ENCODE results near the gene STX1A.

- TF ChIP-seq POLR2A (IDR thresholded peaks at IDR 0.05) = no peak
- TF ChIP-seq, protein P1, sequence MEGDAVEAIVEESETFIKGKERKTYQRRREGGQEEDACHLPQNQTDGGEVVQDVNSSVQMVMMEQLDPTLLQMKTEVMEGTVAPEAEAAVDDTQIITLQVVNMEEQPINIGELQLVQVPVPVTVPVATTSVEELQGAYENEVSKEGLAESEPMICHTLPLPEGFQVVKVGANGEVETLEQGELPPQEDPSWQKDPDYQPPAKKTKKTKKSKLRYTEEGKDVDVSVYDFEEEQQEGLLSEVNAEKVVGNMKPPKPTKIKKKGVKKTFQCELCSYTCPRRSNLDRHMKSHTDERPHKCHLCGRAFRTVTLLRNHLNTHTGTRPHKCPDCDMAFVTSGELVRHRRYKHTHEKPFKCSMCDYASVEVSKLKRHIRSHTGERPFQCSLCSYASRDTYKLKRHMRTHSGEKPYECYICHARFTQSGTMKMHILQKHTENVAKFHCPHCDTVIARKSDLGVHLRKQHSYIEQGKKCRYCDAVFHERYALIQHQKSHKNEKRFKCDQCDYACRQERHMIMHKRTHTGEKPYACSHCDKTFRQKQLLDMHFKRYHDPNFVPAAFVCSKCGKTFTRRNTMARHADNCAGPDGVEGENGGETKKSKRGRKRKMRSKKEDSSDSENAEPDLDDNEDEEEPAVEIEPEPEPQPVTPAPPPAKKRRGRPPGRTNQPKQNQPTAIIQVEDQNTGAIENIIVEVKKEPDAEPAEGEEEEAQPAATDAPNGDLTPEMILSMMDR (IDR thresholded peaks at IDR 0.05) = no peak
Measured at GRCh38 chr7:73681031-73681430, 38.4 kb downstream of the STX1A start.

All from uterus (tissue), 2 donors.